Skin epidermis (tissue), 12 donors: Measurements from ENCODE around the gene IKZF5.

ENCODE experiments used
- H3K27ac ChIP-seq, 21 experiments: fragments of 200-600 bp; sonication (generic) in 11 of 21; one replicate each; pipeline ENCODE4 v1.5.0; 2020; ENCODE audit warnings: mild to moderate bottlenecking in 3 of 21, inconsistent platforms in 2 of 21, moderate library complexity in 2 of 21
- H3K4me3 ChIP-seq, 7 experiments: fragments of 200-600 bp; sonication (generic) in 2 of 7; one replicate each; pipeline ENCODE4 v1.5.0; 2020; ENCODE audit warnings: inconsistent platforms in 2 of 7, mild to moderate bottlenecking in 2 of 7, moderate library complexity in 1 of 7

The IKZF5 gene

GRCh38 chr10:122986335-122986734 lies 22.3 kb downstream of the IKZF5 start:
- H3K4me3 ChIP-seq: no peak overlapping the region
- H3K27ac ChIP-seq: no peak overlapping the region

DNA sequence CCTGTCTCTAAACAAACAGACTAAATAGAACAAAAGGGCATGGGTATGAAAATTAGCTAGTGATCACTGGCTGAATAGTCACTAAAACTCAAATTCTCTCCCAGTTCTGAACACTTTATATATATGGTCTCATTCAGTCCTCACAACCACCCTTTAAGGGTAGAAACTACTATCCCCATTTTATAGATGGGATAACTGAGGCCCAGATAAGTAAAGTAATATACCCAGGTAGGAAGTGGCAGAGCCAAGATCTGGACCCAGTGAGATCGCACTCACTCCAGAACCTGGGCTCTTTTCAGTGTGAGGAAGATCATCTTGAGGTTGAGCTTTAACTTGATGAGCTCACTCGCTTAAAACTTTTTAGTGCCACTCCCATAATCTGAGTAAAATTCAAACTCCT lies 23.9 kb downstream of the IKZF5 start:
- no peak overlapping the region for H3K4me3 ChIP-seq
- H3K27ac ChIP-seq: no peak overlapping the region

DNA sequence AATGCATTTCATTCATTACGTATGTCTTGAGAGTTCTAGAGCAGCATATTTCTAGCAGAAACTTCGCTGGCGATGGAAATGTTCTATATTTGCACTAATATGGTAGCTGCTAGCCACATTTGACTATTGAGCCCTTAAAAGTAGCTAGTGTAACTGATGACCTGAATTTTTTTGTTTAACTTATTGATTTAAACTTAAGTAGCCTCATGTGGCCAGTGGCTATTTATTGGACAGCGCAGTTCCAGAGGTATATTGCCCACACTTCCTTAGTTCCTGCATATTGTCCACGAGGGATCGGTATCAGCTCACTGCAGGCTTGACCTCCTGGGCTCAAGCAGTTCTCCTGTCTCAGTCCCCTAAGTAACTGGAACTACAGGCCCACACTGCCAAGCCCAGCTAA lies 24.7 kb downstream of the IKZF5 start:
- no peak overlapping the region for H3K27ac ChIP-seq
- H3K4me3 ChIP-seq: no peak overlapping the region

GRCh38 chr10:122981066-122981464 lies 27.5 kb downstream of the IKZF5 start:
- Histone ChIP-seq H3K4me3 (peak overlapping the region; percentile 44 to 74 (median 56)), H3K27ac (peak overlapping the region in 3 of 21 experiments; percentile 89 to 96 (median 89))

- peak within 1 kb of the TSS in 20 of 21 experiments; percentile 80 to 96 (median 90) for H3K27ac ChIP-seq
- peak within 1 kb of the TSS; percentile 44 to 74 (median 56) for H3K4me3 ChIP-seq
Measured at GRCh38 chr10:122980209-122981065, 28.2 kb downstream of the IKZF5 start, which contains the start of gene PSTK. Gene PSTK (plus strand): TSS chr10:122980401. CDS start chr10:122980480, 79 bp downstream.

DNA sequence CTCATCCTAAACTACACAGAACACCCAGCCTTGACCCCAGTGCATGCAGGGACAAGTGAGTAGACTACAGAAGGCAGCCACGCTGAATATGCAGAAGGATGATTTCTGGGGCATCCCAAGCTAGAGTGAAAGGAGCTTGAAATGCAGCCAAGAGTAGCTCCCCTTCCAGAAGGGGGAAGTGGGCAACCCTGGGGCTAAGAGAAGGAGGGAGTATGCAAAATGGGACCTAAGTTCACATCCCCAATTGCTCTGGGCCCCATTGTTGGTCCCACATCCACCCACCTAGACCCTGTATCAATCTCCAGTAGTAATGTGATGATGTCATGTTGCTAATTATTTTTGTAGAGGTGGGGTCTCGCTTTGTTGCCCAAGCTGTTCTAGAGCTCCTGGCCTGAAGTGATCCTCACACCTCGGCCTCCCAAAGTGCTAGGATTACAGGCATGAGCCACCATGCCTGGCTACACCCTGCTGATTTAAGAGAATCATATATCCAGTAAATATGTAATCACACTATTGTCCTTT lies 34.0 kb downstream of the IKZF5 start:
- no peak overlapping the region for H3K4me3 ChIP-seq
- no peak overlapping the region for H3K27ac ChIP-seq

DNA sequence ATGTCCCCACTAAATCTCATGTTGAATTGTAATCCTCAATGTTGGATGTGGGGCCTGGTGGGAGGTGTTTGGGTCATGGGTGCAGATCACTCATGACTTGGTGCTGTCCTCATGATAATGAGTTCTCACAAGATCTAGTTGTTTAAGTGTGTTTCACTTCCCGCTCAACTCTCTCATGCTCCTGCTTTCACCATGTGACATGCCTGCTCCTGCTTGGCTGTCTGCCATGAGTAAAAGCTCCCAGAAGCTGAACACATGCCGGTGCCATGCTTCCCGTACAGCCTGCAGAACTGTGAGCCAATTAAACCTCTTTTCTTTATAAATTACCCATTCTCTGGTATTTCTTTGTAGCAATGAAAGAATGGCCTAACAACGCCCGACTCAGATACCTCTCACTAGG lies 34.6 kb downstream of the IKZF5 start:
- H3K27ac ChIP-seq: no peak overlapping the region

DNA sequence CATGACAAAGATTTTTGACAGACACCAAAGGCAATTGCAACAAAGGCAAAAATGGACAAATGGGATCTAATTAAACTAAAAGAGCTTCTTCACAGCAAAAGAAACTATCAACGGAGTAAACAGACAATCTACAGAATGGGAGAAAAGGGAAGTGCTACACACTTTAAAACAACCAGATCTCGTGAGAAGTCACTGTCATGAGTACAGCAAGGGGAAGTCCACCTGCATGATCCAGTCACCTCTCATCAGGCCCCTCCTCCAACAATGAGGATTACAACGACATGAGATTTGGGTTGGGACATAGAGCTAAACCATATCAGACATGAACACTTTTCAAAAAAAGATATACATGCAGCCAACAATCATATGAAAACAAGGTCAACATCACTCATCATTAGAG lies 39.9 kb downstream of the IKZF5 start:
- Histone ChIP-seq H3K4me3 (no peak overlapping the region), H3K27ac (no peak overlapping the region)

More for the DNA sequence above, 34.6 kb downstream of the IKZF5 start:
- H3K4me3 ChIP-seq: no peak overlapping the region

GRCh38 chr10:122966879-122967278 lies 41.7 kb downstream of the IKZF5 start:
- Histone ChIP-seq H3K4me3 (no peak overlapping the region), H3K27ac (no peak overlapping the region)

DNA sequence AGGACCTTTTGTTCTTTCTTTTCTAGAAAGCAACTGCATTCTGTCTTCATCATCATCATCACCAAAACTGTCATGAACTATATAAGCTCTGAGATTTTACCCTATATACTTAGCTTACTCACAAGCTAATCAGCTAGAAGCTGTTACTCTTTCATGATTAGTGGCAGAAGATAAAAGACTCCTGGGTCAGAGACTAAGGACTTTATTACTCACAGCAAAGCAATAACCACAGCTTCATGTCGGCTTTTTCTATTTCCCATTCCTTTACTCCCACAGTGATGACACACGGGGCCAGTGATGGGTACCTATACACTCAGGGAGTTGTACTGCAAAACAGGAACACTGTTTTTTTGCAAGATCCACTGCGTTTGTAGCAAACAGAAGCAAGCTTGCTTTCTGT lies 46.2 kb downstream of the IKZF5 start:
- H3K4me3 ChIP-seq: no peak overlapping the region
- no peak overlapping the region for H3K27ac ChIP-seq

GRCh38 chr10:122957474-122957873 lies 51.1 kb downstream of the IKZF5 start:
- H3K4me3 ChIP-seq: no peak overlapping the region
- no peak overlapping the region for H3K27ac ChIP-seq

DNA sequence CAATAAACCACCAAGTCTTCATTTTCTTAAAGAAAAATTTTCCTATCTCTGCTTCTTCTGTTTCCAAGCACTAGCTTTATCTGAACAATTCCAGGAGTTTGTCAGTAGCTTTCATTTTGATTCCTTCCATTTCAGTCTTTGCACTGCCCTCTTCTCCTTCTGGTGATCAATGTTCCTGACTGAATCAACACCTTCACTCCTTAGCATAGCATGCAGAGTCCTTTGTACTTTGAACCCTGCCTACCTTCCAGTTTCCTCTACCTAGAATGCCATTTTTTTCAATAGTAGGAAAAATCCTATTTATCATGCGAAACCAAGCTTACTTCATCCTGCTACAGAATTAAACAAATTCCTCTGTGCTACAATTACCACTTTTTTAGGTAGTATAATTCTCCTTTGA lies 52.7 kb downstream of the IKZF5 start:
- H3K4me3 ChIP-seq: no peak overlapping the region
- H3K27ac ChIP-seq: no peak overlapping the region

- Histone ChIP-seq H3K27ac (no peak overlapping the region), H3K4me3 (peak overlapping the region; percentile 77 to 95 (median 87))
Measured at GRCh38 chr10:122954731-122955050, 53.9 kb downstream of the IKZF5 start.

- peak within 1 kb of the TSS; percentile 54 to 91 (median 84) for H3K27ac ChIP-seq
- peak within 1 kb of the TSS; percentile 77 to 95 (median 87) for H3K4me3 ChIP-seq
Measured at GRCh38 chr10:122953902-122954730, 54.5 kb downstream of the IKZF5 start, which contains the start of gene C10orf88. Gene C10orf88 (minus strand): TSS chr10:122954227. CDS start chr10:122954178, 49 bp downstream.

DNA sequence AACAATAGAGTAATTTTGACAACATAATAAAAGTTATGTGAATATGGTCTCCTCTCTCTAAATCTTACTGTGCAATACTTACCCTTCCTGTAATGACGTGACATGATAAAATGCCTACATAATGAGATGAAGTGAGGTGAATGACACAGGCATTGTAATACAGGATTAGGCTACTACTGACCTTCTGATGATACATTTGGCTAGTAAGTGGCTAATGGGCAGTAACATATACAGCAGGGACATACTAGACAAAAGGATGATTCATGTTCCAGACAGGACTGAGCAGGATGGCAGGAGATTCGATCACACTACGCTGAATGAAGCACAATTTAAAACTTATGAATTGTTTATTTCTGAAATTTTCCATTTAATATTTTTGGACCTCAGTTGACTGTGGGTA lies 59.3 kb downstream of the IKZF5 start:
- Histone ChIP-seq H3K4me3 (no peak overlapping the region), H3K27ac (no peak overlapping the region)
